Measurements from ENCODE around the gene TRAF5.

GRCh38 chr1:211335522-211336157 is 9.0 kb downstream of the TRAF5 start:
- TF ChIP-seq, protein P1, sequence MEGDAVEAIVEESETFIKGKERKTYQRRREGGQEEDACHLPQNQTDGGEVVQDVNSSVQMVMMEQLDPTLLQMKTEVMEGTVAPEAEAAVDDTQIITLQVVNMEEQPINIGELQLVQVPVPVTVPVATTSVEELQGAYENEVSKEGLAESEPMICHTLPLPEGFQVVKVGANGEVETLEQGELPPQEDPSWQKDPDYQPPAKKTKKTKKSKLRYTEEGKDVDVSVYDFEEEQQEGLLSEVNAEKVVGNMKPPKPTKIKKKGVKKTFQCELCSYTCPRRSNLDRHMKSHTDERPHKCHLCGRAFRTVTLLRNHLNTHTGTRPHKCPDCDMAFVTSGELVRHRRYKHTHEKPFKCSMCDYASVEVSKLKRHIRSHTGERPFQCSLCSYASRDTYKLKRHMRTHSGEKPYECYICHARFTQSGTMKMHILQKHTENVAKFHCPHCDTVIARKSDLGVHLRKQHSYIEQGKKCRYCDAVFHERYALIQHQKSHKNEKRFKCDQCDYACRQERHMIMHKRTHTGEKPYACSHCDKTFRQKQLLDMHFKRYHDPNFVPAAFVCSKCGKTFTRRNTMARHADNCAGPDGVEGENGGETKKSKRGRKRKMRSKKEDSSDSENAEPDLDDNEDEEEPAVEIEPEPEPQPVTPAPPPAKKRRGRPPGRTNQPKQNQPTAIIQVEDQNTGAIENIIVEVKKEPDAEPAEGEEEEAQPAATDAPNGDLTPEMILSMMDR (IDR thresholded peaks at IDR 0.05), result no peak
- TF ChIP-seq POLR2A (IDR thresholded peaks at IDR 0.05), result no peak
